Endothelial cell (in vitro differentiated cells): ENCODE results near the gene PPP1R3A. TPM values are rescaled to one million over a fixed set of nuclear protein-coding genes. Genes with fewer than 3 reads are reported as not detected.

Source experiments
- DNase-seq: peaks from one replicate; pipeline ENCODE4 v3.0.0; 2021; ENCODE audit warnings: low spot score
- H3K27ac Mint-ChIP-seq: one replicate; pipeline ENCODE4 v1.8.0; 2021; ENCODE audit warnings: mixed read lengths, inconsistent platforms; ENCODE audit not compliant: unreplicated experiment
- H3K27me3 Mint-ChIP-seq: one replicate; pipeline ENCODE4 v1.8.0; 2021; ENCODE audit warnings: mild to moderate bottlenecking, moderate library complexity, mixed read lengths, inconsistent platforms; ENCODE audit not compliant: unreplicated experiment
- H3K36me3 Mint-ChIP-seq: one replicate; pipeline ENCODE4 v1.8.0; 2021; ENCODE audit warnings: mild to moderate bottlenecking, low read depth, mixed read lengths, inconsistent platforms; ENCODE audit not compliant: unreplicated experiment
- H3K4me1 Mint-ChIP-seq: one replicate; pipeline ENCODE4 v1.8.0; 2021; ENCODE audit warnings: mild to moderate bottlenecking, mixed read lengths, inconsistent platforms; ENCODE audit not compliant: unreplicated experiment
- H3K4me3 Mint-ChIP-seq: one replicate; pipeline ENCODE4 v1.8.0; 2021; ENCODE audit warnings: mild to moderate bottlenecking, mixed read lengths, inconsistent platforms; ENCODE audit not compliant: unreplicated experiment
- H3K9me3 Mint-ChIP-seq: one replicate; pipeline ENCODE4 v1.8.0; 2021; ENCODE audit warnings: mixed read lengths, inconsistent platforms; ENCODE audit not compliant: unreplicated experiment
- total RNA-seq: library from RNA; stranded (reverse); fragmentation: NEBNext Ultra II Directional; extraction: Animal tissue kit (Norgen Biotek cat#: 25700); gene quantifications from one replicate; pipeline ENCODE4 v1.2.1, GENCODE V29; 2021; ENCODE audit not compliant: unreplicated experiment
- TF ChIP-seq, protein P1 (sequence below): fragments of 200-600 bp; sonication (generic); IDR thresholded peaks from one replicate; pipeline ENCODE4 v1.5.0; 2021; ENCODE audit warnings: antibody characterized with exemption; ENCODE audit not compliant: unreplicated experiment

PPP1R3A gene
- total RNA-seq, 1 donor from 2014 or later = not detected

DNA sequence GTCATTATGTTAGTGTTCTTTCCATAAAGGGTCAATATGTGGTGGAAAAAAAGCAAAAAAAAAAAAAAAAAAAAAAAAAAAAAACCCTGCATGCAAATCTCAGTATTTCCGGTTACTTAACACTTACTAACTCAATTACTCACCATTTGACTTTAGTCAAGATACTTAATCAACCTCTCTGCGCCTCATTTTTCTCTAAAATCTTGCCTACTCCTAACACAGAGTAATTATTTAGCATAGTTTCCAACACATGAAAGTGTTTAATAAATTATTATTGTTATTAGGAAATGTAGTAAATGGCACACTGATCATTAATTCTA, 27.8 kb downstream of the PPP1R3A start:
- no peaks in the 10 kb centered on the region for H3K36me3 Mint-ChIP-seq
- H3K27me3 Mint-ChIP-seq = no peaks in the 10 kb centered on the region
- no peak overlapping the region for H3K4me3 Mint-ChIP-seq
- no peak for DNase-seq
- TF ChIP-seq, protein P1, sequence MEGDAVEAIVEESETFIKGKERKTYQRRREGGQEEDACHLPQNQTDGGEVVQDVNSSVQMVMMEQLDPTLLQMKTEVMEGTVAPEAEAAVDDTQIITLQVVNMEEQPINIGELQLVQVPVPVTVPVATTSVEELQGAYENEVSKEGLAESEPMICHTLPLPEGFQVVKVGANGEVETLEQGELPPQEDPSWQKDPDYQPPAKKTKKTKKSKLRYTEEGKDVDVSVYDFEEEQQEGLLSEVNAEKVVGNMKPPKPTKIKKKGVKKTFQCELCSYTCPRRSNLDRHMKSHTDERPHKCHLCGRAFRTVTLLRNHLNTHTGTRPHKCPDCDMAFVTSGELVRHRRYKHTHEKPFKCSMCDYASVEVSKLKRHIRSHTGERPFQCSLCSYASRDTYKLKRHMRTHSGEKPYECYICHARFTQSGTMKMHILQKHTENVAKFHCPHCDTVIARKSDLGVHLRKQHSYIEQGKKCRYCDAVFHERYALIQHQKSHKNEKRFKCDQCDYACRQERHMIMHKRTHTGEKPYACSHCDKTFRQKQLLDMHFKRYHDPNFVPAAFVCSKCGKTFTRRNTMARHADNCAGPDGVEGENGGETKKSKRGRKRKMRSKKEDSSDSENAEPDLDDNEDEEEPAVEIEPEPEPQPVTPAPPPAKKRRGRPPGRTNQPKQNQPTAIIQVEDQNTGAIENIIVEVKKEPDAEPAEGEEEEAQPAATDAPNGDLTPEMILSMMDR = no peak
- peaks cover 16% of the 10 kb centered on the region for H3K4me1 Mint-ChIP-seq
- no peaks in the 10 kb centered on the region for H3K9me3 Mint-ChIP-seq
- H3K27ac Mint-ChIP-seq = no peak overlapping the region

DNA sequence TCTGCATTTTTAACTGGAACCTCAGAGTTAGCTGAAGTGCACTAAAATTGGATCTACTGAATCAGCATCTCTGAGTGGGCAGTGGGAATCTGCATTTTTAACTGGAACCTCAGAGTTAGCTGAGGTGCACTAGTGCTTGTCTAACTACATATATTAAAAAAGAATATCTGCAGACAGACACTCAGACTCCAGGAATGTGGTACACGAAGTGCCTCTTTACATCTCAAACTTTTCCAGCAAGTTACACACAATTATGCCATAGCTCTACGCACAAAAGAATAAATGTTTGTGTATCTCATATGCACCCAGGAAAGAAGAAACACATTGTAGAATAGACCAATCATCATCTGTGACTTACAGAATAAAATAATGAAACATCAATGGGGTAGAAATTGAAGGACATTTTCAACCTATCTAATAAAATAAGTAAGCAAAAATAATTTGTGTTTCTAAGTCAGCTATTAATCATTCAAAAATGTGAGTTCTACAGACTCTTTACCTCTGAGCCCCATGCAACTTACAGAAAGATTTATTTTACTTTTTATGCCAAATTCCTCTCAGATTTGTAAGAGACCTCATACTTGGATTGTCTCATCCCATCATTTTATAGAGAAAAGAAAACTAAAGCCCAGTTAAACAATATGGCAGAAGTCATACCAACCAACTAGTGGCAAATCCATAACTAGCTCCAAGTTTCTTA, 28.3 kb downstream of the PPP1R3A start:
- Mint-ChIP-seq H3K27me3 (no peaks in the 10 kb centered on the region), H3K4me1 (peaks cover 16% of the 10 kb centered on the region), H3K9me3 (no peaks in the 10 kb centered on the region), H3K27ac (no peak overlapping the region), H3K36me3 (no peaks in the 10 kb centered on the region), H3K4me3 (no peak overlapping the region)
- TF ChIP-seq, protein P1 = no peak
- DNase-seq = no peak

DNA sequence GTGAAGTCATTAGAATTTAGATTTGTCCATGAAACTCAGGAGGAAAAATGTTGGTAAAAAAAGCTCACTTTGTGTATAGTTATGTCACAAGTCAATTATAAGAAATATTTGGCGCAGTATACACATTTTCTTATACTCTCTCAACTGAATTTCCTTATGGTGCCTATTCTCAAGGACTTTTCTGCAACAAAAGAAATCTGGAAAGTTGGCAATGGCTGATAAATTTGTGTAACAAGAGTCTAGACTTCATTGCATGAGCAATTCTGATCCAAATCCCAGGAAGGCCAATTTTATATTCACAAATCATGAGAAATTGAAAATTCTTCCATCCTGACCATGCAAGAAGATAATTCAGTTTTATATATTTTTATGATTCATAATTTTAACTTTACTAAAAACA, 35.7 kb downstream of the PPP1R3A start:
- H3K4me3 Mint-ChIP-seq = no peak overlapping the region
- TF ChIP-seq, protein P1 = no peak

DNA sequence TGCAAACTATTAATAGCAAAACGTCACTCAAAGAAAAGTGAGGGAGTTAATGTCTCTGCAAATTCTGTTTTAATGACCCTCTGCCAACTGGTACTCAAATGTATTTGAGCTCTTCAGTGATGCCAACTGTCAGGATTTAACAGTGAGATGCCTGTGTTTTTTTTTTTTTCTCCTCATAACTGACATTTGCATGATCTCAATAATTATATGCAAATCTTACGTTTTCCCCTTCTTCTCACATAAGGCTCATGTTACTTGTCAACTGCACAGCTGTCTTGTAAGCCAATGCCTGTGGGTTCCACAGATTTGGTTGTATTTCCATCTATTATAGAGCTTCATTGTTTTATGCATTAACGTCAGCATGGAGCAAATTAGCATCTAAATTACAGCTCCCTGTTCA, 38.2 kb downstream of the PPP1R3A start:
- no peak overlapping the region for H3K4me3 Mint-ChIP-seq
- no peaks in the 10 kb centered on the region for H3K9me3 Mint-ChIP-seq
- H3K4me1 Mint-ChIP-seq = no peaks in the 10 kb centered on the region
- H3K36me3 Mint-ChIP-seq = no peaks in the 10 kb centered on the region
- H3K27me3 Mint-ChIP-seq = no peaks in the 10 kb centered on the region
- DNase-seq = no peak
- TF ChIP-seq, protein P1 = no peak
- no peak overlapping the region for H3K27ac Mint-ChIP-seq

More for the DNA sequence above, 35.7 kb downstream of the PPP1R3A start:
- no peaks in the 10 kb centered on the region for H3K9me3 Mint-ChIP-seq
- H3K27ac Mint-ChIP-seq = no peak overlapping the region
- H3K4me1 Mint-ChIP-seq = no peaks in the 10 kb centered on the region
- no peaks in the 10 kb centered on the region for H3K36me3 Mint-ChIP-seq
- no peak for DNase-seq
- H3K27me3 Mint-ChIP-seq = no peaks in the 10 kb centered on the region

DNA sequence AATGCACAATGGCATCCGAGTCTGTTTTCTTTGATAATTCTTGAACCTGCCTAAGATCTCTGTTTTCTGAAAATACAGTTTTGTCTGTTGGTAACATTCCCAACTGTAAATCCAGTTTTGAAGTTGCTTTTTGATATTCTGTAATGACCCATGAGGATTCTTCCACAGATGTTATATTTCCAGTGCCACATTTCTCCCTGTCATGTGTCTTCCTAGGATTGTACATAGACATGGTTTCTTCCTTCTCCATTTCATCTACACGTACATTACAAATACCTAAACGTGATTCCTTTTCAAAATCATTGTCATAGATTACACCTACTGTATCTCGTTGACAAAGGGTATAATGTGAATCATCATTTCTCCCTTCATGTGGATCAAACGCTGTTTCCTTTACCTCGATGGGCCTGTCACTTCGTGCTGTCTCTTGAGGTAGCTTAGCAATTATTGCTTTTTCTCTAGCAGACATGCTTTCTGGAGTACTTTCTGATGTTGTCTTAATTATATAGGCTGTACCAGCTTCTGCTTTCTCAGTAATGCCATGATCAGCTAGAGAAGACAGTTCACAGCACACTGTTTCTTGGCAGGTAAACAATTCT, 40.3 kb downstream of the PPP1R3A start:
- no peak for DNase-seq
- no peaks in the 10 kb centered on the region for H3K27me3 Mint-ChIP-seq
- H3K27ac Mint-ChIP-seq = no peak overlapping the region
- no peak overlapping the region for H3K4me3 Mint-ChIP-seq
- H3K4me1 Mint-ChIP-seq = no peaks in the 10 kb centered on the region
- H3K9me3 Mint-ChIP-seq = no peaks in the 10 kb centered on the region
- H3K36me3 Mint-ChIP-seq = no peaks in the 10 kb centered on the region
- TF ChIP-seq, protein P1 = no peak
